CD4-positive, CD25-positive, alpha-beta regulatory T cell (primary cell): Measurements from ENCODE around the gene NCSTN. TPM values are rescaled to one million over a fixed set of nuclear protein-coding genes. Genes with fewer than 3 reads are reported as not detected.
A peak's percentile ranks its signal among the peaks of the same experiment; 100 is the strongest.

Source experiments
- ATAC-seq, 2 donors: fragments of 150-1000 bp; cut with Tn5 transposase; one replicate each; pipeline ENCODE4 v1.10.0; 2021; ENCODE audit warnings: low read depth in 2 of 2, moderate number of reproducible peaks in 2 of 2, moderate library complexity in 1 of 2
- DNase-seq, 3 donors: peaks; one replicate each; pipeline versions ENCODE4 v3.0.0 to v3.0.0-alpha.2; 2012 to 2022; ENCODE audit warnings: mixed read lengths in 1 of 3
- H3K27ac ChIP-seq: one replicate; pipeline ENCODE4 v1.7.0; 2013; ENCODE audit warnings: mild to moderate bottlenecking, low read length; ENCODE audit not compliant: insufficient read depth, poor library complexity, severe bottlenecking
- H3K27me3 ChIP-seq: one replicate; pipeline ENCODE4 v1.7.0; 2013; ENCODE audit warnings: low read length; ENCODE audit not compliant: control insufficient read depth, insufficient read depth
- H3K36me3 ChIP-seq: one replicate; pipeline ENCODE4 v1.7.0; 2013; ENCODE audit warnings: mild to moderate bottlenecking, low read length, moderate library complexity; ENCODE audit not compliant: control insufficient read depth, insufficient read depth
- H3K4me1 ChIP-seq: 2 replicates; pipeline ENCODE4 v1.7.0; 2013; ENCODE audit warnings: mild to moderate bottlenecking, low read length; ENCODE audit not compliant: insufficient read depth, control insufficient read depth, poor library complexity, severe bottlenecking
- H3K4me3 ChIP-seq: one replicate; pipeline ENCODE4 v1.7.0; 2013; ENCODE audit warnings: low read depth, mild to moderate bottlenecking, low read length, moderate library complexity
- H3K9me3 ChIP-seq, 2 experiments: 1 replicate in 1 of 2; 2 replicates in 1 of 2; pipeline ENCODE4 v1.7.0; 2013; ENCODE audit warnings: low read length in 2 of 2, mild to moderate bottlenecking in 1 of 2, moderate library complexity in 1 of 2; ENCODE audit not compliant: control insufficient read depth in 2 of 2
- H3K27ac Mint-ChIP-seq, 3 donors: one replicate each; pipeline ENCODE4 v1.8.0; 2020 to 2022; ENCODE audit warnings: mild to moderate bottlenecking in 3 of 3, mixed read lengths in 3 of 3, moderate library complexity in 2 of 3
- H3K27me3 Mint-ChIP-seq: one replicate; pipeline ENCODE4 v1.8.0; 2022; ENCODE audit warnings: mild to moderate bottlenecking, mixed read lengths
- H3K36me3 Mint-ChIP-seq: one replicate; pipeline ENCODE4 v1.8.0; 2020; ENCODE audit warnings: mixed read lengths
- H3K4me1 Mint-ChIP-seq, 4 donors: one replicate each; pipeline ENCODE4 v1.8.0; 2020 to 2022; ENCODE audit warnings: mixed read lengths in 4 of 4, mild to moderate bottlenecking in 1 of 4
- H3K4me3 Mint-ChIP-seq, 4 donors: one replicate each; pipeline ENCODE4 v1.8.0; 2020 to 2022; ENCODE audit warnings: mild to moderate bottlenecking in 4 of 4, mixed read lengths in 4 of 4, moderate library complexity in 3 of 4
- H3K9me3 Mint-ChIP-seq, 7 donors: one replicate each; pipeline ENCODE4 v1.8.0; 2020 to 2022; ENCODE audit warnings: mixed read lengths in 7 of 7, mild to moderate bottlenecking in 3 of 7, moderate library complexity in 2 of 7
- polyA plus RNA-seq, 4 donors: library from polyadenylated mRNA; unstranded; fragments of 300-500 nt; fragmentation: Illumina TruSeq; gene quantifications; one replicate each; pipeline ENCODE4 v1.2.3, GENCODE V29; 2021
- total RNA-seq: library from RNA; stranded (reverse); gene quantifications from one replicate; pipeline ENCODE4 v1.2.3, GENCODE V29; 2022

The NCSTN gene
- total and polyA plus RNA-seq, 5 donors from 2014 or later = 59.3 to 80.5 (median 62.2) TPM

GRCh38 chr1:160315359-160315758 lies 27.8 kb upstream of the NCSTN start:
- Mint-ChIP-seq H3K27ac (peak overlapping the region in 1 of 3 donors; percentile 64), H3K4me3 (no peak overlapping the region), H3K9me3 (peaks cover 0 to 18% (median 4%) of the 10 kb centered on the region in 7 donors)

GRCh38 chr1:160322831-160323230 lies 20.4 kb upstream of the NCSTN start:
- H3K4me1 ChIP-seq = no peaks in the 10 kb centered on the region
- Mint-ChIP-seq H3K9me3 (peaks cover 0 to 2% (median 0%) of the 10 kb centered on the region in 7 donors), H3K27me3 (no peaks in the 10 kb centered on the region), H3K36me3 (peaks cover 68% of the 10 kb centered on the region), H3K27ac (no peak overlapping the region), H3K4me3 (no peak overlapping the region), H3K4me1 (peaks cover 25 to 28% (median 26%) of the 10 kb centered on the region in 4 donors)
- H3K27me3 ChIP-seq = no peaks in the 10 kb centered on the region
- no peak overlapping the region for H3K4me3 ChIP-seq
- DNase-seq = no peak
- H3K9me3 ChIP-seq = no peaks in the 10 kb centered on the region
- ATAC-seq = no peak
- no peak overlapping the region for H3K27ac ChIP-seq
- peaks cover 81% of the 10 kb centered on the region for H3K36me3 ChIP-seq

More at GRCh38 chr1:160315359-160315758, 27.8 kb upstream of the NCSTN start:
- ATAC-seq (no peak), DNase-seq (no peak)
- H3K9me3 ChIP-seq = peaks cover 5 to 13% of the 10 kb centered on the region in 2 experiments
- Mint-ChIP-seq H3K36me3 (peaks cover 78% of the 10 kb centered on the region), H3K4me1 (peaks cover 9 to 21% (median 18%) of the 10 kb centered on the region in 4 donors), H3K27me3 (no peaks in the 10 kb centered on the region)
- peaks cover 84% of the 10 kb centered on the region for H3K36me3 ChIP-seq
- no peak overlapping the region for H3K27ac ChIP-seq
- no peak overlapping the region for H3K4me3 ChIP-seq
- H3K4me1 ChIP-seq = no peaks in the 10 kb centered on the region
- no peaks in the 10 kb centered on the region for H3K27me3 ChIP-seq

DNA sequence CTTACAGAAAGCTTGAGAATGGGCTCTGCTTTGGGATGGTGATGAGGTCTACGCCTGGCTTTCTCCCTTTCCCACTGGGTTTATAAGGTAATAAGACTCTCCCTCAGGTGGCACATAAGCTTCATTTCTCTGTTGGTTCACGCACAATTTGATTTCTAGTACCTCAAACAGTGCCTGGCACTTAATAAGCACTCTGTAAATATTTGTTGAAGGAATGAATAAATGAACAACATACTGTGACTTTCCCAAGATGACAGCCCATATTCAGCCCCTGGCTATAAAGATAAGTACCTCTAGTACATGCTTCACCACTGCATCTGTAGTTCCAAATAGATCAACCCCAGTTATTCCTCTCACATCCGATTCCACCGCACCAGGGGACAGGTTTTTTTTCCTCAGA lies 17.9 kb upstream of the NCSTN start:
- Histone ChIP-seq H3K9me3 (no peaks in the 10 kb centered on the region), H3K4me3 (no peak overlapping the region), H3K27me3 (no peaks in the 10 kb centered on the region), H3K4me1 (no peaks in the 10 kb centered on the region), H3K36me3 (peaks cover 89% of the 10 kb centered on the region), H3K27ac (no peak overlapping the region)
- H3K36me3 Mint-ChIP-seq = peaks cover 62% of the 10 kb centered on the region
- H3K4me3 Mint-ChIP-seq = no peak overlapping the region
- no peaks in the 10 kb centered on the region for H3K27me3 Mint-ChIP-seq
- H3K9me3 Mint-ChIP-seq = no peaks in the 10 kb centered on the region
- H3K4me1 Mint-ChIP-seq = peaks cover 20 to 28% (median 25%) of the 10 kb centered on the region in 4 donors
- DNase-seq (no peak), ATAC-seq (no peak)
- no peak overlapping the region for H3K27ac Mint-ChIP-seq

GRCh38 chr1:160326418-160326817 lies 16.8 kb upstream of the NCSTN start:
- ATAC-seq = no peak
- Histone ChIP-seq H3K27ac (no peak overlapping the region), H3K9me3 (no peaks in the 10 kb centered on the region), H3K4me1 (no peaks in the 10 kb centered on the region), H3K27me3 (no peaks in the 10 kb centered on the region), H3K4me3 (no peak overlapping the region), H3K36me3 (peaks cover 94% of the 10 kb centered on the region)
- DNase-seq = no peak
- Mint-ChIP-seq H3K36me3 (peaks cover 59% of the 10 kb centered on the region), H3K27ac (no peak overlapping the region), H3K4me3 (no peak overlapping the region), H3K4me1 (peaks cover 11 to 23% (median 21%) of the 10 kb centered on the region in 4 donors), H3K9me3 (no peaks in the 10 kb centered on the region), H3K27me3 (no peaks in the 10 kb centered on the region)

GRCh38 chr1:160328184-160328583 lies 15.0 kb upstream of the NCSTN start:
- peaks cover 56% of the 10 kb centered on the region for H3K36me3 Mint-ChIP-seq
- peaks cover 8 to 19% (median 13%) of the 10 kb centered on the region in 4 donors for H3K4me1 Mint-ChIP-seq
- no peaks in the 10 kb centered on the region for H3K27me3 Mint-ChIP-seq
- Histone ChIP-seq H3K27ac (no peak overlapping the region), H3K36me3 (peaks cover 94% of the 10 kb centered on the region), H3K27me3 (no peaks in the 10 kb centered on the region), H3K4me3 (no peak overlapping the region), H3K4me1 (no peaks in the 10 kb centered on the region), H3K9me3 (no peaks in the 10 kb centered on the region)
- DNase-seq (no peak), ATAC-seq (no peak)
- H3K27ac Mint-ChIP-seq = no peak overlapping the region
- H3K4me3 Mint-ChIP-seq = no peak overlapping the region
- no peaks in the 10 kb centered on the region for H3K9me3 Mint-ChIP-seq

DNA sequence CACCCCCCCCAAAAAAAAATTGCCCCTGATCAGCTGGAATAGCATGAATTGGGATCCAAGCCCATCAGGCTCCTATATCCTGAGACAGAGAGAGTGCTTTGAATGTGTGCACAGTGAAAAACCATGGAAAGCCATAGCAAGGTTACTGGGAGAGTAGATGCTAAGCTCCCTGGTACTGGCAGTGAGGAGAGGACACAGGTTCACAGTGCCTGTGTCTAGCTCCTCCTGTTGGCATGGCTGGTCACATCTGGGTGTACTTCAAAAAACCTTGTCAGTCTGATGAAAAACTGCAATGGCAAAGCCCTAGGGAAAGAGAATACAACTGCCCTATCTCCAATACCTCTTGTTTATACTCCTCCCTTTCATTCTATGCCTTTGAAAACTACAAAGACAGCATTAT lies 13.1 kb upstream of the NCSTN start:
- H3K9me3 Mint-ChIP-seq = no peaks in the 10 kb centered on the region
- Histone ChIP-seq H3K27me3 (no peaks in the 10 kb centered on the region), H3K9me3 (no peaks in the 10 kb centered on the region), H3K4me3 (no peak overlapping the region), H3K36me3 (peaks cover 94% of the 10 kb centered on the region), H3K27ac (no peak overlapping the region), H3K4me1 (no peaks in the 10 kb centered on the region)
- ATAC-seq (no peak), DNase-seq (peak in 1 of 3 donors; percentile 12)
- H3K4me1 Mint-ChIP-seq = peaks cover 8 to 18% (median 15%) of the 10 kb centered on the region in 4 donors
- peaks cover 57% of the 10 kb centered on the region for H3K36me3 Mint-ChIP-seq
- no peak overlapping the region for H3K4me3 Mint-ChIP-seq
- H3K27me3 Mint-ChIP-seq = no peaks in the 10 kb centered on the region
- H3K27ac Mint-ChIP-seq = no peak overlapping the region

DNA sequence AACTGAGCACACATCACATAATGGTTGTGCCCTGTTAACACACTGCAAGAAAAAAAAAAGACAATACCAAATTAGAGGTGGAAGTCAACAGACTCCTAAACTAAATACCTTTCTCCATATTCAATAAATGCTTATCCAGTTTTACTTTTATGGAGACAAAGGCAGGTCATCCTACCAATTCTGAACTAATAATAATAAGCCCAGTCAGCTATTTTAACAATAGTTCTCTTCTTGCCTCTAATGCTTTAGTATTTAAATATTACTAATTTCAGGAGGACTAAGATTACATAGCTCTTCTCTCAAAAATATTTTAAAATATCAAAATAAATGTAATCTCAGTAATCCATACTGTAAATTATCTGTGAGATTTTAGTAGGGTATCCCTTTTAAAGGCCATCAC lies 10.7 kb upstream of the NCSTN start:
- Histone ChIP-seq H3K9me3 (no peaks in the 10 kb centered on the region), H3K4me1 (no peaks in the 10 kb centered on the region), H3K36me3 (peaks cover 95% of the 10 kb centered on the region), H3K27ac (no peak overlapping the region), H3K4me3 (no peak overlapping the region), H3K27me3 (no peaks in the 10 kb centered on the region)
- no peak for DNase-seq
- Mint-ChIP-seq H3K27me3 (no peaks in the 10 kb centered on the region), H3K4me3 (no peak overlapping the region), H3K4me1 (peaks cover 11 to 16% (median 15%) of the 10 kb centered on the region in 4 donors), H3K27ac (no peak overlapping the region), H3K9me3 (no peaks in the 10 kb centered on the region), H3K36me3 (peaks cover 48% of the 10 kb centered on the region)
- ATAC-seq = no peak

DNA sequence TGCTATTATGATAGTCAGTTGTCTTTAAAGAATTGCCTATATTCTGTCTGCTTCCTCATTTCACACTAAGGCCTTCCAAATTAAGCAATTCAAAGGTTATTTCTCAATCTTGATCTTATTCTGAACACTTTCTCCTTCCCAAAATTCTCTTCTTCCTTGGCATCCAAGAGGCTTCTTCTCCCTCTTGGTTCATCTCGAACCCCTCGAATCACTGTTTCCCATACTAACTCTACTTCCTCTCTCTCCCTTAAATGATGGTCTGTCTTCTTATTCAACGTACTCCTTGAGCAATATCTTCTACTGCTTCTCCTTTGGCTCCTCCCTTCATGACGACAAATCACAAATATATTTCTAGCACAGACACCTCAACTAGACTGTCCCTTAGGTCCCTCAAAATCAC lies 4.6 kb upstream of the NCSTN start:
- no peaks in the 10 kb centered on the region for H3K9me3 ChIP-seq
- ATAC-seq (no peak), DNase-seq (no peak)
- H3K27me3 Mint-ChIP-seq = peaks cover 4% of the 10 kb centered on the region
- H3K27me3 ChIP-seq = no peaks in the 10 kb centered on the region
- H3K4me1 Mint-ChIP-seq = peaks cover 33 to 55% (median 48%) of the 10 kb centered on the region in 4 donors
- H3K36me3 ChIP-seq = peaks cover 60% of the 10 kb centered on the region
- H3K36me3 Mint-ChIP-seq = peaks cover 38% of the 10 kb centered on the region
- peaks cover 24% of the 10 kb centered on the region for H3K4me1 ChIP-seq
- peak overlapping the region in 1 of 4 donors; percentile 27 for H3K4me3 Mint-ChIP-seq
- no peak overlapping the region for H3K27ac ChIP-seq
- H3K27ac Mint-ChIP-seq = peak overlapping the region in 2 of 3 donors; percentile 56 to 91
- H3K9me3 Mint-ChIP-seq = peaks cover 0 to 2% (median 0%) of the 10 kb centered on the region in 7 donors
- H3K4me3 ChIP-seq = no peak overlapping the region
